Testis (tissue), 2 donors: ENCODE measurements around the gene ANXA9.

Experiments
- POLR2A ChIP-seq: fragments of 450-650 bp; IDR thresholded peaks from one replicate; pipeline ENCODE4 v1.6.1; 2017; ENCODE audit warnings: antibody characterized with exemption, mild to moderate bottlenecking, moderate library complexity
- TF ChIP-seq, protein P1 (sequence below), 3 experiments: fragments of 450-650 bp in 2 of 3; fragments of 200-600 bp in 1 of 3; sonication (generic) in 1 of 3; IDR thresholded peaks; one replicate each; pipeline ENCODE4 v1.5.1; 2016 to 2019; ENCODE audit warnings: antibody characterized with exemption in 3 of 3, mild to moderate bottlenecking in 2 of 3, moderate library complexity in 1 of 3

DNA sequence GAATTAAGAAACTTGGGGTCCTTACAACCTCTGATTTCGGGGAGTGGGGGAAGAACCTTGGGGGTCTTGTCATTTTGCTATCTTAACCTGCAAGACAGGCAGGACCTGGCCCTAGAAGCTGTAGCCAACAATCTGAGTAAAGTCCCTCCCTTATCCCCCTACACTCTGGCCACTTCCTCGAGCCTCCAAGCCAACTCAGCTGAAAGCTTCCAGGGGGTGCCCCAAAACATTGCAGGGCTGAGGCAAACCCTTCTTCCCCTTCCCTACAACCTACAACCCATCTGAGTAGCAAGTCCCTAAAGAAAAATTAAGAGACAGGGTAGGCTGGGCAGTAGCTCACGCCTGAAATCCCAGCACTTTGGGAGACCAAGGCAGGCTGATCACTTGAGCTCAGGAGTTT lies 12.5 kb upstream of the ANXA9 start:
- TF ChIP-seq, protein P1, sequence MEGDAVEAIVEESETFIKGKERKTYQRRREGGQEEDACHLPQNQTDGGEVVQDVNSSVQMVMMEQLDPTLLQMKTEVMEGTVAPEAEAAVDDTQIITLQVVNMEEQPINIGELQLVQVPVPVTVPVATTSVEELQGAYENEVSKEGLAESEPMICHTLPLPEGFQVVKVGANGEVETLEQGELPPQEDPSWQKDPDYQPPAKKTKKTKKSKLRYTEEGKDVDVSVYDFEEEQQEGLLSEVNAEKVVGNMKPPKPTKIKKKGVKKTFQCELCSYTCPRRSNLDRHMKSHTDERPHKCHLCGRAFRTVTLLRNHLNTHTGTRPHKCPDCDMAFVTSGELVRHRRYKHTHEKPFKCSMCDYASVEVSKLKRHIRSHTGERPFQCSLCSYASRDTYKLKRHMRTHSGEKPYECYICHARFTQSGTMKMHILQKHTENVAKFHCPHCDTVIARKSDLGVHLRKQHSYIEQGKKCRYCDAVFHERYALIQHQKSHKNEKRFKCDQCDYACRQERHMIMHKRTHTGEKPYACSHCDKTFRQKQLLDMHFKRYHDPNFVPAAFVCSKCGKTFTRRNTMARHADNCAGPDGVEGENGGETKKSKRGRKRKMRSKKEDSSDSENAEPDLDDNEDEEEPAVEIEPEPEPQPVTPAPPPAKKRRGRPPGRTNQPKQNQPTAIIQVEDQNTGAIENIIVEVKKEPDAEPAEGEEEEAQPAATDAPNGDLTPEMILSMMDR (IDR thresholded peaks at IDR 0.05), result no peak
- TF ChIP-seq POLR2A, result no peak
